ENCODE measurements around the gene CAMK2N1. TPM values are rescaled to one million over a fixed set of nuclear protein-coding genes. Genes with fewer than 3 reads are reported as not detected.

CAMK2N1 gene
- total and polyA plus RNA-seq, 12 donors, result 0.89 to 68.7 (median 32.6) TPM

GRCh38 chr1:20480951-20481617 is 4.9 kb downstream of the CAMK2N1 start:
- no peaks in the 10 kb centered on the region for H3K27me3 ChIP-seq
- no peak overlapping the region for H3K4me3 ChIP-seq
- intact Hi-C loops (cut with DNase I), result no loop called here
- peaks cover 32 to 36% of the 10 kb centered on the region in 2 donors for H3K4me1 ChIP-seq (replicated peaks in 1 of 2)
- peak overlapping the region in 1 of 5 donors; percentile 41 for H3K27ac ChIP-seq
- no peak for DNase-seq
- no peaks in the 10 kb centered on the region for H3K36me3 ChIP-seq (replicated peaks in 1 of 2)
- TF ChIP-seq CTCF (IDR thresholded peaks at IDR 0.05) (no peak), POLR2A (IDR thresholded peaks at IDR 0.05) (no peak)
- WGBS, 4 donors, result 61 to 73% (median 71%) methylated on average over 6 to 7 of the region's 7 CpGs
- no peaks in the 10 kb centered on the region for H3K9me3 ChIP-seq (replicated peaks in 1 of 3)

- WGBS, 4 donors, result 74 to 83% (median 77%) methylated on average over 10 of the region's 10 CpGs
- peaks cover 35 to 38% of the 10 kb centered on the region in 2 donors for H3K4me1 ChIP-seq (replicated peaks in 1 of 2)
- peak in 1 of 7 donors; percentile 50 for DNase-seq
- no peaks in the 10 kb centered on the region for H3K9me3 ChIP-seq (replicated peaks in 1 of 3)
- TF ChIP-seq POLR2A (IDR thresholded peaks at IDR 0.05) (no peak), CTCF (IDR thresholded peaks at IDR 0.05) (no peak)
- peak overlapping the region in 1 of 5 donors; percentile 41 for H3K27ac ChIP-seq
- no peak overlapping the region for H3K4me3 ChIP-seq
- no peaks in the 10 kb centered on the region for H3K27me3 ChIP-seq
- intact Hi-C loops (cut with DNase I), result no loop called here
- no peaks in the 10 kb centered on the region for H3K36me3 ChIP-seq (replicated peaks in 1 of 2)
Observed at GRCh38 chr1:20480243-20480944, 5.6 kb downstream of the CAMK2N1 start.

- Histone ChIP-seq H3K4me3 (no peak overlapping the region), H3K27ac (no peak overlapping the region), H3K4me1 (replicated peaks in 1 of 2) (peaks cover 35 to 38% of the 10 kb centered on the region in 2 donors), H3K36me3 (replicated peaks in 1 of 2) (no peaks in the 10 kb centered on the region), H3K27me3 (no peaks in the 10 kb centered on the region), H3K9me3 (replicated peaks in 1 of 3) (no peaks in the 10 kb centered on the region)
- 74 to 92% (median 85%) methylated on average over 4 of the region's 4 CpGs for WGBS, 4 donors
- DNase-seq, result no peak
- TF ChIP-seq CTCF (IDR thresholded peaks at IDR 0.05) (no peak), POLR2A (IDR thresholded peaks at IDR 0.05) (no peak)
- intact Hi-C loops (cut with DNase I), result no loop called here
Observed at GRCh38 chr1:20479840-20480239, 6.2 kb downstream of the CAMK2N1 start.

- 29 to 39% (median 33%) methylated on average over 5 of the region's 5 CpGs for WGBS, 4 donors
- Histone ChIP-seq H3K4me1 (replicated peaks in 1 of 2) (peaks cover 28 to 42% of the 10 kb centered on the region in 2 donors), H3K4me3 (no peak overlapping the region), H3K27ac (peak overlapping the region in 4 of 5 donors; percentile 42 to 78 (median 56)), H3K27me3 (no peaks in the 10 kb centered on the region), H3K36me3 (replicated peaks in 1 of 2) (no peaks in the 10 kb centered on the region), H3K9me3 (replicated peaks in 1 of 3) (no peaks in the 10 kb centered on the region)
- DNase-seq, result no peak
- TF ChIP-seq CTCF (IDR thresholded peaks at IDR 0.05) (no peak), POLR2A (IDR thresholded peaks at IDR 0.05) (no peak)
- intact Hi-C loops (cut with DNase I), result no loop called here
Observed at GRCh38 chr1:20478057-20478635, 7.9 kb downstream of the CAMK2N1 start.

Data from adrenal gland (tissue), 12 donors.